Gastrocnemius medialis (tissue), 4 donors: Measurements from ENCODE around the gene RTP5. TPM values are rescaled to one million over a fixed set of nuclear protein-coding genes. Genes with fewer than 3 reads are reported as not detected.
"Not testable (repeated sequence)": the region's sequence is repeated elsewhere in the genome, so short reads cannot be mapped to it uniquely, and the experiment has no call there.

Experiments
- ATAC-seq, 2 donors: fragments of 150-250 bp; one replicate each; pipeline ENCODE4 v1.9.1; 2016
- DNase-seq, 2 donors: peaks; one replicate each; pipeline ENCODE4 v3.0.0-alpha.2; 2019
- H3K27ac ChIP-seq, 4 donors: fragments of 200-600 bp; sonication (generic); 1 replicate in 1 of 4; 2 replicates in 3 of 4; pipeline ENCODE4 v1.5.1; 2016 to 2018; ENCODE audit warnings: mild to moderate bottlenecking in 2 of 4, moderate library complexity in 1 of 4
- H3K27me3 ChIP-seq, 3 donors: fragments of 200-600 bp; sonication (generic) in 2 of 3; 1 replicate in 1 of 3; 2 replicates in 2 of 3; pipeline versions ENCODE4 v1.5.1 to v1.6.0; 2016 to 2019; ENCODE audit warnings: mild to moderate bottlenecking in 1 of 3, moderate library complexity in 1 of 3
- H3K36me3 ChIP-seq, 2 donors: fragments of 200-600 bp; sonication (generic) in 1 of 2; one replicate each; pipeline ENCODE4 v1.5.1; 2017 to 2018
- H3K4me1 ChIP-seq, 2 donors: fragments of 200-600 bp; sonication (generic) in 1 of 2; one replicate each; pipeline ENCODE4 v1.5.1; 2016 to 2017; ENCODE audit warnings: mild to moderate bottlenecking in 2 of 2
- H3K4me3 ChIP-seq, 4 donors: fragments of 200-600 bp; sonication (generic) in 3 of 4; 1 replicate in 1 of 4; 2 replicates in 3 of 4; pipeline ENCODE4 v1.5.1; 2016 to 2019; ENCODE audit warnings: mild to moderate bottlenecking in 2 of 4
- H3K9me3 ChIP-seq, 3 donors: fragments of 200-600 bp; sonication (generic) in 2 of 3; 1 replicate in 1 of 3; 2 replicates in 2 of 3; pipeline ENCODE4 v1.5.1; 2016 to 2019
- POLR2A ChIP-seq, 2 donors: fragments of 450-650 bp; IDR thresholded peaks; one replicate each; pipeline ENCODE4 v1.6.1; 2017; ENCODE audit warnings: antibody characterized with exemption in 2 of 2, mild to moderate bottlenecking in 2 of 2, moderate library complexity in 2 of 2
- in situ Hi-C, 4 donors: fragments of 200-750 bp; cut with MboI; loops; one replicate each; pipeline versions ENCODE4 v1.15.0 to v1.8.0; 2017; ENCODE audit warnings: low sequenced_read_pairs in 4 of 4
- intact Hi-C: fragments of 100-400 bp; cut with DNase I; formaldehyde crosslinking; loops from one replicate; pipeline ENCODE4 v1.15.1; 2023; ENCODE audit warnings: low total_unique reads
- total RNA-seq, 4 donors: library from RNA; depleted of rRNA; stranded (reverse); fragments of >200 nt; gene quantifications; one replicate each; pipeline versions ENCODE4 v1.1.0 to v1.2.3, GENCODE V29; 2016
- TF ChIP-seq, protein P1 (sequence below), 5 experiments: fragments of 450-650 bp in 3 of 5; fragments of 200-600 bp in 2 of 5; sonication (generic) in 2 of 5; IDR thresholded peaks in 4 of 5; conservative IDR thresholded peaks in 1 of 5; 1 replicate in 4 of 5; 2 replicates in 1 of 5; pipeline ENCODE4 v1.5.1; 2016 to 2019; ENCODE audit warnings: antibody characterized with exemption in 5 of 5, mild to moderate bottlenecking in 3 of 5, moderate library complexity in 3 of 5

The RTP5 gene
- total RNA-seq, 4 donors from 2014 or later, result not detected

DNA sequence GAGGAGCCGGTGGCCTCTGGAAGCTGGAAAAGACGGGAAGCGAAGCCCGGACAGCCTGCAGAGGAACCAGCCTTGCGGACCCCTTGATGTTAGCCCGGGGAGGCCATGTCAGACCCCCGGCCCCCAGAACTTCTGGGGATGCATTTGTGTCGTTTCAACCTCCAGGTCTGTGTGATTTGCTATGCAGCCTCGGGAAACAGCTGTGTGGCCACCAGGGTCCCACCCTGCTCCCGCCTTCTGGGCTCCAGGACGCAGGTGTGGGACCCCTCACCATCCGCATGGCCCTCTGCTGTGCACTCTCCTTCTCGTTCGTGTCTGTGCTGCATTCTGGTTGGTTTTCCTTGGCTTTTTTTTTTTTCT lies 47.3 kb upstream of the RTP5 start:
- DNase-seq (no peak), ATAC-seq (no peak)
- TF ChIP-seq POLR2A (IDR thresholded peaks at IDR 0.05), result no peak
- H3K9me3 ChIP-seq, result no peaks in the 10 kb centered on the region
- no peak overlapping the region for H3K27ac ChIP-seq
- in situ Hi-C loops (no loop called here), intact Hi-C loops (no loop called here)
- peaks cover 0 to 8% (median 0%) of the 10 kb centered on the region in 3 donors for H3K27me3 ChIP-seq
- H3K36me3 ChIP-seq, result no peaks in the 10 kb centered on the region
- H3K4me1 ChIP-seq, result no peaks in the 10 kb centered on the region
- peak overlapping the region in 2 of 4 donors; percentile 5 to 15 for H3K4me3 ChIP-seq

DNA sequence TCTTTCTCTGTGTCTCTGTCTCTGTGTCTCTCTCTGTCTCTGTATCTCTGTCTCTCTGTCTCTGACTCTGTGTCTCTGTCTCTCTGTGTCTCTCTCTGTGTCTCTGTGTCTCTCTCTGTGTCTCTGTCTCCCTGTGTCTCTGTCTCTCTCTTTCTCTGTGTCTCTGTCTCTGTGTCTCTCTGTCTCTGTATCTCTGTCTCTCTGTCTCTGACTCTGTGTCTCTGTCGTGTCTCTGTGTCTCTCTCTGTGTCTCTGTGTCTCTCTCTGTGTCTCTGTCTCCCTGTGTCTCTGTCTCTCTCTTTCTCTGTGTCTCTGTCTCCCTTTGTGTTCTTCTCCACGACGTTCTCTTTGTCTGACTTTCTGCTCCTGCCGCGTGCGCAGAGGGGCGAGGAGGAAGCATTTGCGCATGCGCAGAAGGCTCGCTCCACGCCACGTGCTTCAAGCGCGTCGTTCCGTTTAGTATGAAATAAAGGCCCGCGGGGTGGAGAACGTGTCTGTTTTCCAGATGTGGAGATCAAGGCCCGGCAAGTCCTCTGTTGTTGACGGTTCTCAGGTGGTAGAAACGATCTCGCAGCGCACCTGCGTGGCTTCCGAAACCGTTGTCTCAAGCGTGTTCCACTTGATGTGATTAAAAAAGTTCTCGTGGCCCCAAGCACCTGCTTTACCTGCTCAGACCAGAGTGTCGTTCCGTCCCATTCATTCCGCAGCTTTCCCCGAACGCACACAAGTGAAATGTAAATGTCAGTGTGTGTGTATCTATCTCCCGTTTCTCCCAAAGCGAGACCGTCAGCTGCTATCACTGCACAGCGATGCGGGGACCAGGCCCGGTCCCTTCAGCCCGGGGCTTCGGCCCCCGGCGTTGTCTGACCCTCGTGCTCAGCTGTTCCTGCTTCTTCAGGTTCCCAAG lies 45.7 kb upstream of the RTP5 start:
- H3K36me3 ChIP-seq, intact Hi-C loops, H3K4me3 ChIP-seq, ATAC-seq, H3K4me1 ChIP-seq, H3K27ac ChIP-seq, H3K9me3 ChIP-seq, DNase-seq, in situ Hi-C loops, H3K27me3 ChIP-seq: not testable (repeated sequence)

DNA sequence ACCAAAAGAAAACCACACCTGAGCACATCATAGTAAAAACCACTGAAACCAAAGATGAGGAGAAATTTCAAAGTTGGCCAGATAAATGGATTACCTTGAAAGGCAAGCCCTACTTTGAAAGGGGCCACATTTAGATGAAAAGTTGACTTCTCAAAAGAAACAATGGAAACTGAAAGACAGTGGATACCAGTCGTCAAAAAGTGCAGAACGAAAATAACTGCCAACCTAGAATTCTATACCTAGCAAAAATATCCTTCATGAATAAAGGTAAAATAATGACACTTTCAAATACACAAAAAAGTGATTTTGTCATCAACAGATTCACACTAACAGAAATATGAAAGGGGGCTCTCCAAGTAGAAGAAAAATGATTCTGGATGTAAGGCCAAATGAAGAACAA lies 42.1 kb upstream of the RTP5 start:
- Histone ChIP-seq H3K9me3 (no peaks in the 10 kb centered on the region), H3K27ac (no peak overlapping the region), H3K4me1 (no peaks in the 10 kb centered on the region), H3K4me3 (no peak overlapping the region), H3K36me3 (no peaks in the 10 kb centered on the region), H3K27me3 (peaks cover 0 to 8% (median 0%) of the 10 kb centered on the region in 3 donors)
- in situ Hi-C loops, result no loop called here
- intact Hi-C loops, result no loop called here
- no peak for ATAC-seq
- TF ChIP-seq, protein P1, sequence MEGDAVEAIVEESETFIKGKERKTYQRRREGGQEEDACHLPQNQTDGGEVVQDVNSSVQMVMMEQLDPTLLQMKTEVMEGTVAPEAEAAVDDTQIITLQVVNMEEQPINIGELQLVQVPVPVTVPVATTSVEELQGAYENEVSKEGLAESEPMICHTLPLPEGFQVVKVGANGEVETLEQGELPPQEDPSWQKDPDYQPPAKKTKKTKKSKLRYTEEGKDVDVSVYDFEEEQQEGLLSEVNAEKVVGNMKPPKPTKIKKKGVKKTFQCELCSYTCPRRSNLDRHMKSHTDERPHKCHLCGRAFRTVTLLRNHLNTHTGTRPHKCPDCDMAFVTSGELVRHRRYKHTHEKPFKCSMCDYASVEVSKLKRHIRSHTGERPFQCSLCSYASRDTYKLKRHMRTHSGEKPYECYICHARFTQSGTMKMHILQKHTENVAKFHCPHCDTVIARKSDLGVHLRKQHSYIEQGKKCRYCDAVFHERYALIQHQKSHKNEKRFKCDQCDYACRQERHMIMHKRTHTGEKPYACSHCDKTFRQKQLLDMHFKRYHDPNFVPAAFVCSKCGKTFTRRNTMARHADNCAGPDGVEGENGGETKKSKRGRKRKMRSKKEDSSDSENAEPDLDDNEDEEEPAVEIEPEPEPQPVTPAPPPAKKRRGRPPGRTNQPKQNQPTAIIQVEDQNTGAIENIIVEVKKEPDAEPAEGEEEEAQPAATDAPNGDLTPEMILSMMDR (IDR thresholded peaks at IDR 0.05 in 4 of 5, conservative IDR thresholded peaks at IDR 0.05 in 1 of 5), result no peak
- TF ChIP-seq POLR2A (IDR thresholded peaks at IDR 0.05), result no peak
- DNase-seq, result no peak

DNA sequence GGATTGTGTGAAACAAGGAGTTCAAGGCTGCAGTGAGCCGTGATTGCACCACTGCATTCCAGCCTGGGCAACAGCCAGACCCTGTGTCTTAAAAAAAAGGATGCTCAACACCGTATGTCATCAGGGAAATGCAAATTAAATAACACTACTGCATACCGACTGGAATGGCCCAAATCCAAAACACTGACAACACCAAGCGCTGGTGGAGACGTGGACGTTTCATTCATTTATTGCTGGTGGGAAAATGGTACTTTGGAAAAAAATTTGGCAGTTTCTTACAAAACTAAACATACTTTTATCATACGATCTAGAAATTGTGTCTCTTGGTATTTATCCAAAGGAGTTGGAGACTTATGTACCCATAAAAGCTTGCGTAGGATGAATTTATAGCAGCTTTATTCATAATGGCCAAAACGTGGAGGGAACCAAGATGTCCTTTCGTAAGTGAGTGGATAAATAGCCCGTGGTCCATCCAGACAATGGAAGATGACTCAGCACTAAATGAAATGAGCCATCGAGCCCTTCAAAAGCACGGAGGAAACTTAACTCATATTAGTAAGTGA lies 36.3 kb upstream of the RTP5 start:
- DNase-seq (no peak), ATAC-seq (no peak)
- no peak overlapping the region for H3K4me3 ChIP-seq
- peaks cover 0 to 9% (median 0%) of the 10 kb centered on the region in 3 donors for H3K27me3 ChIP-seq
- H3K36me3 ChIP-seq, result no peaks in the 10 kb centered on the region
- H3K4me1 ChIP-seq, result no peaks in the 10 kb centered on the region
- H3K9me3 ChIP-seq, result no peaks in the 10 kb centered on the region
- in situ Hi-C loops (no loop called here), intact Hi-C loops (no loop called here)
- no peak overlapping the region for H3K27ac ChIP-seq
- TF ChIP-seq, protein P1 (IDR thresholded peaks at IDR 0.05 in 4 of 5, conservative IDR thresholded peaks at IDR 0.05 in 1 of 5), result no peak
- TF ChIP-seq POLR2A (IDR thresholded peaks at IDR 0.05), result no peak

DNA sequence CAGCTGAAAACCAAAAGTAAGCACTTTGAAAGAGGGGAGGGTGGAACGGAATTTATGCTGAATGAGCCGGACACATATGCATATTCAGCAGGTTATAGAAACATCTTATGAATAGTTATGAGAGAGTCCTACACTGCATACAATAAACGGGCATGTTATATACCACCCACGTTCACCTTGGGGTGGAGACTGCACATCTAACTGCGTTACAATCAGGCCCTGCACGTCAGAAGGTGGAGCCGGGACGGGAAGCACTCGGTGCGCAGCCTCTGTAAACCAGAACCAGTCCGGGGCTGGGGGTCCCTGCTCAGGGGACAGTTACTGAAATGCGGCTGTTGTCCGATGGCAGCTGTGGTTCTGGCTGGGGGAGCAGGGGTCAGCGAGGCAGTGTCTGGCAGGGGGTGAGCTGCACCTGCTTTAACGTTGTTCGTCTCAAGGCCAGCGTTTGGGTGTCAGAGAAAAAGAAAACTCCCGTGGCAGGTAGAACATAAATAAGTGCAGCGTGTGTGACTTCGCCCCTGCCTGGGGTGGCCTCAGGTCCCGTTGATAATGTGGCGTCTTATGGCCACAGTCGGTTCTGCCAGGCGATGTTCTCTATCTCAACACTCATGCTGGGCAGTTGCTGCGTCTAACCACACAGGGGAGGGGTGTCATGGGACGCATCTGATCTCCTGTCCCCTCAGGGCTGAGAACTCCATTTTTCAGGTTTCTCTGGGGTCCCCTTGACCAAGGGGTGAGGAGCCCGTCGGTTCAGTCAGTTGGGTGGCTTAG lies 35.6 kb upstream of the RTP5 start:
- H3K27me3 ChIP-seq, in situ Hi-C loops, H3K27ac ChIP-seq, ATAC-seq, H3K36me3 ChIP-seq, H3K9me3 ChIP-seq, intact Hi-C loops, H3K4me1 ChIP-seq, DNase-seq, H3K4me3 ChIP-seq: not testable (repeated sequence)
